ENCODE measurements around the gene SLC9B2.

Gene SLC9B2

DNA sequence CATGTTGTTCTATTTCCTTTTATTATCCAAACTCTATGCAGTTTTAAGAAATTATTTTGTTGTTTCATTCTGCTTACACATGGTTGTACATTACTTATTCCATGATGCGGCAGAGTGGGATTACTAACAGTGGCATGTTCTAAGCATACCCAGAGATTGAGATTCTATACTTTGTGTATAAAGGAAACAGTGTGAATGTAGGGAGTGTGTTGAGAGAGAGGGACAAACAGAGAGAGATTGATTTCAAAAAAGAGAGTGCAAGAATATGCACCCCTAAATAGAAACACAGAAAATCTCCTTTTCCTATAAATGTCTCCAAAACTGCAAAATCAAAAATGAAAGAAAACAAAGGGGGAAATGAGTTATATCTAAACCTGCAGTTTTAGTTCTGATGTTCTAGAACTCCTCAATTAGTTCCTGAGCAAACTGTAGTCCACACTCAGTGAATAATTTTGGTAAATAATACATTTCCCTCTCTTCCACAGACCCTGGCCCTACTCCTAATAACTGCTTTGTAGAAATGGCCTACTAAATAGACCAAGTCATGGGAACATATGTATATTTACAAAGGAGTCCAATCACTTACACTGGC lies 88.0 kb downstream of the SLC9B2 start:
- Histone ChIP-seq H3K79me2 (ENCODE audit: insufficient read depth, low read depth) (no peaks in the 10 kb centered on the region), H3K9ac (no peak overlapping the region), H3K27ac (no peak overlapping the region), H3K4me1 (ENCODE audit: low read depth, poor library complexity, severe bottlenecking) (no peaks in the 10 kb centered on the region), H4K20me1 (ENCODE audit: insufficient read depth) (no peaks in the 10 kb centered on the region), H3K27me3 (ENCODE audit: insufficient read depth, low read depth) (no peaks in the 10 kb centered on the region), H3K4me2 (no peak overlapping the region), H3K4me3 (IDR thresholded peaks at IDR 0.05; ENCODE audit: insufficient read depth, low read depth, low read length) (no peak overlapping the region), H2AFZ (ENCODE audit: low read depth) (no peak overlapping the region), H3K36me3 (ENCODE audit: insufficient read depth) (no peaks in the 10 kb centered on the region)
- TF ChIP-seq CTCF (conservative IDR thresholded peaks at IDR 0.05; ENCODE audit: low read depth, low read length): no peak

DNA sequence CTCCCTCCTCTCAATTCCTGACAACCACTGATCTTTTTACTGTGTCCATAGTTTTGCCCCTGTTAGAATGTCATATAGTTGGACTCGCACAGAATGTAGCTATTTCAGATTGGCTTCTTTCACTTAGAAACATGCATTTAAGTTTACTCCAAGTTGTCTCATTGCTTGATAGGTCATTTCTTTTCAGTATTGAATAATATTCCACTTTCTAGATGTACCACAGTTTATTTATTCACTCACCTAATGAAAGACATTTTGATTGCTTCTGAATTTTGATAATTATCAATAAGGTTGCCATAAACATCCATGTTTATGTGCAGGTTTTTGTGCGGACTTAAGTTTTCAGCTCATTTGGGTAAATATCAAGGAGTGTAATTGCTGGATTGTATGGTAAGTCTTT lies 95.6 kb downstream of the SLC9B2 start:
- H3K36me3 ChIP-seq (ENCODE audit: insufficient read depth): no peaks in the 10 kb centered on the region
- no peak for TF ChIP-seq CTCF (conservative IDR thresholded peaks at IDR 0.05; ENCODE audit: low read depth, low read length)
- H4K20me1 ChIP-seq (ENCODE audit: insufficient read depth): no peaks in the 10 kb centered on the region

More for the DNA sequence above, 95.6 kb downstream of the SLC9B2 start:
- Histone ChIP-seq H3K4me1 (ENCODE audit: low read depth, poor library complexity, severe bottlenecking) (no peaks in the 10 kb centered on the region), H3K79me2 (ENCODE audit: insufficient read depth, low read depth) (no peaks in the 10 kb centered on the region), H3K9ac (no peak overlapping the region), H3K4me3 (IDR thresholded peaks at IDR 0.05; ENCODE audit: insufficient read depth, low read depth, low read length) (no peak overlapping the region), H3K27ac (no peak overlapping the region), H3K27me3 (ENCODE audit: insufficient read depth, low read depth) (no peaks in the 10 kb centered on the region), H3K4me2 (no peak overlapping the region), H2AFZ (ENCODE audit: low read depth) (no peak overlapping the region)
